ENCODE data around the gene ABLIM2. TPM values are rescaled to one million over a fixed set of nuclear protein-coding genes. Genes with fewer than 3 reads are reported as not detected.

ABLIM2 gene
- total RNA-seq, 1 experiment from 2014 or later, result 6.1 TPM

DNA sequence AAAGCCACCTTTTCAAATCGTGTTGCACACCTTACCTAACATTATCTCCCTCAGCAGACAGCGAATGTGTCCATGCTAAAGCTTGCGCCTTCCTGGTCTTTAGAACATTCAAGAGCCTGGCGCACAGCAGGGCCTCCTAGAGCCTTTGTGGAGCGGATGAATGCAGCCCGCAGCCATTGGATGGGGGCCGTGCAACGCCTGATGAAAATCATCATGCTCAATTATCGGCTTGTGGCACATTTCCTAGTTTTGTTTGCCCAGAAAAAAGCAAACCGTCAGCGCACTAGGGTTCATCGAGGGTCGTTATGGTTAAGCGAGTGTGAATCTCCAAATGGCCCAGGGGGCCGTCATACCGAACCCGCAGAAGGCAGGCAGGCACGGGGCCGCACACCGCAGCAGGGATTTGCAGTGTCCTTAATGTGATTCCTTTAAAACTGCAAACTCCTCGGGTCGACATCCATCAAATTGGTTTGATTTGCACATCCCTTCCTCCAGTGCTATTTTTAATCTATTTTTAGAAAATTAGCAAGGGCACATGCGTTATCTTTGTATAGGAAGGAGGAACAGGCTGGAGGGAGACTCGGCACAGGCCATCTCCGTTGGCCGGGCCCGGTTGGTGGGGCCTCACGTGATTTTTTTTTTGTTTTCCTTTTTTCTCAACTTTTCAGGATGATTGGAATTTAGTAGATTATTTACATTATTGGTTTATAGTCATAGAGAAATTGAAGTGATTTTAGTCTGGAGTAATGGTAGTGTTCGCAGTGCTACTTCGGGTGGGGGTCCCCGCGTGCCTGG is 53.1 kb downstream of the ABLIM2 start:
- no TSS peak for BruUV-seq (replicated peaks)
- ChIA-PET CTCF (no interaction called here), POLR2A (no interaction called here), RAD21 (ENCODE audit: low non-redundant PET in 1 of 2, low total read pairs in 2 of 2, uncharacterized antibody in 2 of 2, unreplicated experiment in 2 of 2) (no interaction called here)
- H3K4me3 ChIP-seq (replicated peaks in 1 of 2; ENCODE audit: low read depth in 1 of 2, low read length in 2 of 2), result no peak overlapping the region
- no peak for DNase-seq (ENCODE audit: low read depth, low spot score)
- no peak overlapping the region for H3K9ac ChIP-seq (ENCODE audit: low read length)
- no peaks in the 10 kb centered on the region for H3K36me3 ChIP-seq (ENCODE audit: control insufficient read depth in 1 of 2, insufficient read depth in 2 of 2, low read length in 2 of 2)
- no peak for ATAC-seq
- H2AFZ ChIP-seq (ENCODE audit: low read depth, low read length, poor library complexity, severe bottlenecking), result no peak overlapping the region
- H3K27me3 ChIP-seq (ENCODE audit: insufficient read depth, low read length), result no peaks in the 10 kb centered on the region
- no peak overlapping the region for H3K4me2 ChIP-seq (ENCODE audit: low read length)
- peaks cover 9 to 14% of the 10 kb centered on the region in 2 experiments; a peak in 3 of 4 replicates for H3K4me1 ChIP-seq (ENCODE audit: control insufficient read depth in 1 of 2, insufficient read depth in 2 of 2, low read length in 2 of 2)
- no peaks in the 10 kb centered on the region for H3K79me2 ChIP-seq (ENCODE audit: insufficient read depth, low read length)
- H3K9me2 ChIP-seq (ENCODE audit: insufficient read depth), result no peaks in the 10 kb centered on the region
- no peaks in the 10 kb centered on the region for H3K9me3 ChIP-seq (ENCODE audit: control insufficient read depth in 1 of 2, insufficient read depth in 1 of 2, low read depth in 1 of 2, low read length in 2 of 2)
- no peak for TF ChIP-seq CEBPB (IDR thresholded peaks at IDR 0.05; ENCODE audit: low read depth)
- TF ChIP-seq SRF (IDR thresholded peaks at IDR 0.05; ENCODE audit: low read depth), result no peak
- no peak for TF ChIP-seq ZNF274 (IDR thresholded peaks at IDR 0.05; ENCODE audit: low read depth, low read length)
- no peak for TF ChIP-seq ELF1 (IDR thresholded peaks at IDR 0.05; ENCODE audit: borderline replicate concordance, low read depth)
- TF ChIP-seq, protein P1, sequence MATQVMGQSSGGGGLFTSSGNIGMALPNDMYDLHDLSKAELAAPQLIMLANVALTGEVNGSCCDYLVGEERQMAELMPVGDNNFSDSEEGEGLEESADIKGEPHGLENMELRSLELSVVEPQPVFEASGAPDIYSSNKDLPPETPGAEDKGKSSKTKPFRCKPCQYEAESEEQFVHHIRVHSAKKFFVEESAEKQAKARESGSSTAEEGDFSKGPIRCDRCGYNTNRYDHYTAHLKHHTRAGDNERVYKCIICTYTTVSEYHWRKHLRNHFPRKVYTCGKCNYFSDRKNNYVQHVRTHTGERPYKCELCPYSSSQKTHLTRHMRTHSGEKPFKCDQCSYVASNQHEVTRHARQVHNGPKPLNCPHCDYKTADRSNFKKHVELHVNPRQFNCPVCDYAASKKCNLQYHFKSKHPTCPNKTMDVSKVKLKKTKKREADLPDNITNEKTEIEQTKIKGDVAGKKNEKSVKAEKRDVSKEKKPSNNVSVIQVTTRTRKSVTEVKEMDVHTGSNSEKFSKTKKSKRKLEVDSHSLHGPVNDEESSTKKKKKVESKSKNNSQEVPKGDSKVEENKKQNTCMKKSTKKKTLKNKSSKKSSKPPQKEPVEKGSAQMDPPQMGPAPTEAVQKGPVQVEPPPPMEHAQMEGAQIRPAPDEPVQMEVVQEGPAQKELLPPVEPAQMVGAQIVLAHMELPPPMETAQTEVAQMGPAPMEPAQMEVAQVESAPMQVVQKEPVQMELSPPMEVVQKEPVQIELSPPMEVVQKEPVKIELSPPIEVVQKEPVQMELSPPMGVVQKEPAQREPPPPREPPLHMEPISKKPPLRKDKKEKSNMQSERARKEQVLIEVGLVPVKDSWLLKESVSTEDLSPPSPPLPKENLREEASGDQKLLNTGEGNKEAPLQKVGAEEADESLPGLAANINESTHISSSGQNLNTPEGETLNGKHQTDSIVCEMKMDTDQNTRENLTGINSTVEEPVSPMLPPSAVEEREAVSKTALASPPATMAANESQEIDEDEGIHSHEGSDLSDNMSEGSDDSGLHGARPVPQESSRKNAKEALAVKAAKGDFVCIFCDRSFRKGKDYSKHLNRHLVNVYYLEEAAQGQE (IDR thresholded peaks at IDR 0.05; ENCODE audit: low read depth), result no peak
- TF ChIP-seq, protein P2, sequence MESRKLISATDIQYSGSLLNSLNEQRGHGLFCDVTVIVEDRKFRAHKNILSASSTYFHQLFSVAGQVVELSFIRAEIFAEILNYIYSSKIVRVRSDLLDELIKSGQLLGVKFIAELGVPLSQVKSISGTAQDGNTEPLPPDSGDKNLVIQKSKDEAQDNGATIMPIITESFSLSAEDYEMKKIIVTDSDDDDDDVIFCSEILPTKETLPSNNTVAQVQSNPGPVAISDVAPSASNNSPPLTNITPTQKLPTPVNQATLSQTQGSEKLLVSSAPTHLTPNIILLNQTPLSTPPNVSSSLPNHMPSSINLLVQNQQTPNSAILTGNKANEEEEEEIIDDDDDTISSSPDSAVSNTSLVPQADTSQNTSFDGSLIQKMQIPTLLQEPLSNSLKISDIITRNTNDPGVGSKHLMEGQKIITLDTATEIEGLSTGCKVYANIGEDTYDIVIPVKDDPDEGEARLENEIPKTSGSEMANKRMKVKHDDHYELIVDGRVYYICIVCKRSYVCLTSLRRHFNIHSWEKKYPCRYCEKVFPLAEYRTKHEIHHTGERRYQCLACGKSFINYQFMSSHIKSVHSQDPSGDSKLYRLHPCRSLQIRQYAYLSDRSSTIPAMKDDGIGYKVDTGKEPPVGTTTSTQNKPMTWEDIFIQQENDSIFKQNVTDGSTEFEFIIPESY (IDR thresholded peaks at IDR 0.05; ENCODE audit: extremely low read depth, insufficient replicate concordance, low read length), result no peak
- no peak for TF ChIP-seq JUND (IDR thresholded peaks at IDR 0.05)
- TF ChIP-seq EZH2phosphoT487 (IDR thresholded peaks at IDR 0.05; ENCODE audit: borderline replicate concordance), result no peak
- no peak for TF ChIP-seq CBX3 (IDR thresholded peaks at IDR 0.05; ENCODE audit: low read depth)
- no peak for TF ChIP-seq RAD21 (IDR thresholded peaks at IDR 0.05; ENCODE audit: low read depth)
- TF ChIP-seq, protein P3, sequence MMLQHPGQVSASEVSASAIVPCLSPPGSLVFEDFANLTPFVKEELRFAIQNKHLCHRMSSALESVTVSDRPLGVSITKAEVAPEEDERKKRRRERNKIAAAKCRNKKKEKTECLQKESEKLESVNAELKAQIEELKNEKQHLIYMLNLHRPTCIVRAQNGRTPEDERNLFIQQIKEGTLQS (IDR thresholded peaks at IDR 0.05), result no peak
- TF ChIP-seq, protein P4, sequence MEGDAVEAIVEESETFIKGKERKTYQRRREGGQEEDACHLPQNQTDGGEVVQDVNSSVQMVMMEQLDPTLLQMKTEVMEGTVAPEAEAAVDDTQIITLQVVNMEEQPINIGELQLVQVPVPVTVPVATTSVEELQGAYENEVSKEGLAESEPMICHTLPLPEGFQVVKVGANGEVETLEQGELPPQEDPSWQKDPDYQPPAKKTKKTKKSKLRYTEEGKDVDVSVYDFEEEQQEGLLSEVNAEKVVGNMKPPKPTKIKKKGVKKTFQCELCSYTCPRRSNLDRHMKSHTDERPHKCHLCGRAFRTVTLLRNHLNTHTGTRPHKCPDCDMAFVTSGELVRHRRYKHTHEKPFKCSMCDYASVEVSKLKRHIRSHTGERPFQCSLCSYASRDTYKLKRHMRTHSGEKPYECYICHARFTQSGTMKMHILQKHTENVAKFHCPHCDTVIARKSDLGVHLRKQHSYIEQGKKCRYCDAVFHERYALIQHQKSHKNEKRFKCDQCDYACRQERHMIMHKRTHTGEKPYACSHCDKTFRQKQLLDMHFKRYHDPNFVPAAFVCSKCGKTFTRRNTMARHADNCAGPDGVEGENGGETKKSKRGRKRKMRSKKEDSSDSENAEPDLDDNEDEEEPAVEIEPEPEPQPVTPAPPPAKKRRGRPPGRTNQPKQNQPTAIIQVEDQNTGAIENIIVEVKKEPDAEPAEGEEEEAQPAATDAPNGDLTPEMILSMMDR (IDR thresholded peaks at IDR 0.05 in 2 of 3, conservative IDR thresholded peaks at IDR 0.05 in 1 of 3; ENCODE audit: borderline replicate concordance in 1 of 3, insufficient read depth in 1 of 3, low read depth in 2 of 3, low read length in 2 of 3), result no peak
- no peak for TF ChIP-seq TCF7L2 (IDR thresholded peaks at IDR 0.05; ENCODE audit: borderline replicate concordance, extremely low read depth, insufficient read depth, insufficient read length)
- no peak for TF ChIP-seq EZH2 (IDR thresholded peaks at IDR 0.05)
- TF ChIP-seq POLR2AphosphoS5 (IDR thresholded peaks at IDR 0.05; ENCODE audit: low read depth, low read length), result no peak
- intact Hi-C loops (cut with micrococcal nuclease), result no loop called here
- no peaks in the 10 kb centered on the region for H4K20me1 ChIP-seq (ENCODE audit: insufficient read depth)
- H3K27ac ChIP-seq (ENCODE audit: low read depth, low read length), result no peak overlapping the region
